CD4-positive, alpha-beta T cell treated with Interleukin-6 at 100 ng/mL for 8 hours (primary cell): Measurements from ENCODE around the gene CYP4F11.
"Not testable (repeated sequence)": the region's sequence is repeated elsewhere in the genome, so short reads cannot be mapped to it uniquely, and the experiment has no call there.

ENCODE experiments used
- DNase-seq: peaks from one replicate; pipeline ENCODE4 v3.0.0-alpha.2; 2020; ENCODE audit warnings: mixed read lengths, low spot score

The CYP4F11 gene

GRCh38 chr19:15874821-15875474, 59.4 kb downstream of the CYP4F11 start:
- DNase-seq = no peak

DNA sequence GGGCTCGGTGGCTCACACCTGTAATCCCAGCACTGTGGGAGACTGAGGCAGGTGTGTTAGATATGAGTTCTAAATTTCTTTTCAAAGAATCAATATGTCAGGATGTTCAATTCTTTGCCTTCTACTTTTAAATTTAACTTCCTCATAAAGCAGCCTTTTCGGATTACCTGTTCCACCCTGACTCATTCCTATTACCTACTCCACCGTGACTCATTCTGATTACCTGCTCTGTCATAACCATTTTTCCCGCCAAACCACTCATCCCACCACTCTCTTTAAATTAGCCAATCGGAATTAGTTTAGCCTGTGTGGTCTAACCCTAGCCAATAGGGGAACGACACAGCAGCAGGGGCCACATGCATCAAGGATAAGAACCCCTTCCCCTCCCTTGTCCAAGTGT, 60.6 kb downstream of the CYP4F11 start:
- not testable (repeated sequence) for DNase-seq

DNA sequence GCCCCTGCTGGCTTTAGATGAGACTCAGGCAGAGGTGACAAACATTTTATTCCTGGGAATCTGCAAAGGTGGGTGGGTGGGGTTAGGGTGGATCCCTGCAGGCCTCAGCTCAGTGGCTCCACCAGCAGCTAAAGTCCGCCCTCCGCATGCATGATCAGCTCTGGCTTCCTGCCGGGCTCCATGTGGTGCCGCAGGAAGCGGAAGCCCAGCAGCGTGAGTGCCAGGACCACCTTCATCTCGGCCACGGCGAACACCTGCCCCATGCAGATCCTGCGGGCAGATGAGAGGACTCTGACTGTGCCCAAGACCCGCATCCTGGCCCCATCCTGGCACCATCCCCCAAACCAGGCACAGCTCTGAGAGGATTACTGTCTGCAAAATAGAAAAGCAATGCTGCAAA, 62.8 kb downstream of the CYP4F11 start:
- peak; percentile 3 for DNase-seq

GRCh38 chr19:15869873-15870272, 64.5 kb downstream of the CYP4F11 start:
- DNase-seq = no peak

DNA sequence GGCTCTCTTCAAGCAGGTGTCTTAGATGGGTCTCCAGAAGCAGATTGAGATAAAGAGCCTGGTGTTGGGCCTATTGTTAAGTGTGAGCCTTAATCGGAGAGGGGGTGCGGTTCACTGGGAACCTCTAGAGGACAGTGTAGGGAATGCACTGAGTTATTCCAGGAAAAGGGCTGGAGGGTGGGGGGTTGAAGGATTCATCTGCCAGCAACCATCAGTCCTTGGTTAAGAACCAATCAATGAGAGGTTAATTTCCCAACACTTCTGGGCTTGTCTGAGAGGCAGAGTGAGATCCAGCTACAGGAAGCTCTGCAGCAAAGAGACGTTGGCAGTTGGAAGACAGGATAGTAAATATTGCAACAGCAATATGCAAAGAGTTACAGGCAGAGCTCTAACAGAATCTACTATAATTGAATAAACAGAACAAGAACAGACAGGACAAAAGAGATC, 65.2 kb downstream of the CYP4F11 start:
- peak; percentile 58 for DNase-seq

GRCh38 chr19:15866636-15867035, 67.7 kb downstream of the CYP4F11 start:
- DNase-seq = no peak

GRCh38 chr19:15864824-15865223, 69.5 kb downstream of the CYP4F11 start:
- no peak for DNase-seq

DNA sequence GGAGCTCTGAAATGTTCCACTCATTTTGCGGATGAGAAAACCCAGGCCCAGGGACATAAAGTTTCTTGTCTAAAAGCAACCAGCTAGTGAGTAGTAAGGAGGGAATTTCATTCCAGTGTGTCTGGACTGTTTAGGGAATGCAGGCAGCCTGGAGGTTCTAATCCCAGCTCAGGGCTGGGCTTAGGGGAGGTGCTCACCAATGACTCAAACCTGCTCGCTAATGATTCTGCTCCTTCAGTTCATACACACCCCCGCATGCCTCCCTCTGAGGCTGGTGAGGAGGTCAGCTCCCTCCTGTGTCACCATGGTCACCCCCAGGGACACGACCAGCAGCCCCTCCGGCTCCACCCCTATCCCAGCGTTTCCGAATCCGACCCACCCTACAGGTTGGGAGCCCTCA, 71.1 kb downstream of the CYP4F11 start:
- no peak for DNase-seq

- DNase-seq = no peak
Observed at GRCh38 chr19:15862444-15862843, 71.9 kb downstream of the CYP4F11 start.
